Naive thymus-derived CD4-positive, alpha-beta T cell (primary cell): Measurements from ENCODE around the gene UMODL1. TPM values are rescaled to one million over a fixed set of nuclear protein-coding genes. Genes with fewer than 3 reads are reported as not detected.
A peak's percentile ranks its signal among the peaks of the same experiment; 100 is the strongest.

ENCODE experiments used
- ATAC-seq: fragments of 150-1000 bp; cut with Tn5 transposase; 2 replicates; pipeline ENCODE4 v1.10.0; 2021; ENCODE audit warnings: mild to moderate bottlenecking, moderate library complexity
- CTCF ChIA-PET: fragments of 350-600 bp; sonication (Branson Sonifier 250); formaldehyde crosslinking; loops from one replicate; lab custom pipeline; 2021; ENCODE audit warnings: antibody characterized with exemption; lab: Charles Lee
- POLR2A ChIA-PET: fragments of 350-600 bp; sonication (Branson Sonifier 250); formaldehyde crosslinking; loops from one replicate; lab custom pipeline; 2021; ENCODE audit warnings: antibody characterized with exemption, inconsistent platforms; lab: Charles Lee
- DNase-seq, 9 donors: peaks; one replicate each; pipeline versions ENCODE4 v3.0.0 to v3.0.0-alpha.2; 2020 to 2022; ENCODE audit warnings: mixed read lengths in 1 of 9
- H3K27ac ChIP-seq: one replicate; pipeline ENCODE4 v1.7.0; 2013; ENCODE audit warnings: mild to moderate bottlenecking, low read depth, low read length, moderate library complexity
- H3K27me3 ChIP-seq, 2 donors: one replicate each; pipeline ENCODE4 v1.7.0; 2013; ENCODE audit warnings: low read length in 2 of 2, mild to moderate bottlenecking in 2 of 2, moderate library complexity in 2 of 2; ENCODE audit not compliant: control insufficient read depth in 2 of 2, insufficient read depth in 2 of 2
- H3K36me3 ChIP-seq, 3 experiments: 1 replicate in 2 of 3; 2 replicates in 1 of 3; pipeline ENCODE4 v1.7.0; 2013; ENCODE audit warnings: low read length in 3 of 3, mild to moderate bottlenecking in 3 of 3, moderate library complexity in 1 of 3; ENCODE audit not compliant: insufficient read depth in 3 of 3, control insufficient read depth in 2 of 3
- H3K4me1 ChIP-seq, 2 donors: one replicate each; pipeline ENCODE4 v1.7.0; 2013; ENCODE audit warnings: low read length in 2 of 2, mild to moderate bottlenecking in 2 of 2, moderate library complexity in 1 of 2; ENCODE audit not compliant: control insufficient read depth in 2 of 2, insufficient read depth in 2 of 2
- H3K4me3 ChIP-seq: 2 replicates; pipeline ENCODE4 v1.7.0; 2013; ENCODE audit warnings: mild to moderate bottlenecking, low read length
- H3K9me3 ChIP-seq, 3 experiments: 1 replicate in 2 of 3; 2 replicates in 1 of 3; pipeline ENCODE4 v1.7.0; 2013; ENCODE audit warnings: low read length in 3 of 3; ENCODE audit not compliant: control insufficient read depth in 2 of 3
- H3K27ac Mint-ChIP-seq, 9 donors: one replicate each; pipeline ENCODE4 v1.8.0; 2020 to 2022; ENCODE audit warnings: mixed read lengths in 9 of 9, mild to moderate bottlenecking in 8 of 9, moderate library complexity in 5 of 9, inconsistent platforms in 2 of 9
- H3K27me3 Mint-ChIP-seq, 5 donors: one replicate each; pipeline ENCODE4 v1.8.0; 2021 to 2022; ENCODE audit warnings: mixed read lengths in 5 of 5, mild to moderate bottlenecking in 1 of 5
- H3K36me3 Mint-ChIP-seq, 5 donors: one replicate each; pipeline ENCODE4 v1.8.0; 2020 to 2022; ENCODE audit warnings: mixed read lengths in 5 of 5, mild to moderate bottlenecking in 3 of 5, inconsistent platforms in 1 of 5
- H3K4me1 Mint-ChIP-seq, 7 donors: one replicate each; pipeline ENCODE4 v1.8.0; 2020 to 2022; ENCODE audit warnings: mixed read lengths in 7 of 7, mild to moderate bottlenecking in 3 of 7, inconsistent platforms in 1 of 7
- H3K4me3 Mint-ChIP-seq, 10 donors: one replicate each; pipeline ENCODE4 v1.8.0; 2020 to 2022; ENCODE audit warnings: mild to moderate bottlenecking in 10 of 10, mixed read lengths in 10 of 10, moderate library complexity in 6 of 10, inconsistent platforms in 2 of 10
- H3K9me3 Mint-ChIP-seq, 11 donors: one replicate each; pipeline ENCODE4 v1.8.0; 2020 to 2022; ENCODE audit warnings: mixed read lengths in 11 of 11, mild to moderate bottlenecking in 4 of 11, inconsistent platforms in 1 of 11, moderate library complexity in 1 of 11
- intact Hi-C, 2 donors: fragments of 100-400 bp; cut with micrococcal nuclease; formaldehyde crosslinking; loops; one replicate each; pipeline ENCODE4 v1.15.1; 2023
- polyA plus RNA-seq, 2 donors: library from polyadenylated mRNA; unstranded; fragments of 300-500 nt; fragmentation: Illumina TruSeq; gene quantifications; one replicate each; pipeline ENCODE4 v1.2.3, GENCODE V29; 2021
- total RNA-seq, 6 experiments: library from RNA in 5 of 6; stranded (reverse) in 5 of 6; gene quantifications; 1 replicate in 5 of 6; 2 replicates in 1 of 6; pipeline ENCODE4 v1.2.3 and lab custom pipeline; 2021 to 2026

The UMODL1 gene
- total and polyA plus RNA-seq, 7 experiments from 2014 or later, result 0.11 to 1.7 (median 0.66) TPM; not detected in 1

GRCh38 chr21:42081931-42082381 is 10.8 kb downstream of the UMODL1 start:
- no peaks in the 10 kb centered on the region for H3K27me3 Mint-ChIP-seq
- H3K9me3 Mint-ChIP-seq, result no peaks in the 10 kb centered on the region
- no peak overlapping the region for H3K4me3 Mint-ChIP-seq
- no peaks in the 10 kb centered on the region for H3K36me3 Mint-ChIP-seq
- H3K4me1 Mint-ChIP-seq, result peaks cover 0 to 2% (median 0%) of the 10 kb centered on the region in 7 donors
- H3K9me3 ChIP-seq, result no peaks in the 10 kb centered on the region
- H3K27me3 ChIP-seq, result no peaks in the 10 kb centered on the region
- CTCF ChIA-PET, result interaction anchor here (0.7 to 0.8 kb wide), 2 partner anchors 26 to 183 kb away, joined by 3 read pairs; no protein-coding TSS in a partner anchor
- no peak overlapping the region for H3K27ac Mint-ChIP-seq
- intact Hi-C loops, result no loop called here
- no peaks in the 10 kb centered on the region for H3K36me3 ChIP-seq
- no peak for DNase-seq
- POLR2A ChIA-PET, result interaction anchor here (0.8 kb wide), 1 partner anchor 70 kb away, joined by 3 read pairs; no protein-coding TSS in a partner anchor
- H3K4me1 ChIP-seq, result no peaks in the 10 kb centered on the region
- no peak overlapping the region for H3K4me3 ChIP-seq
- no peak overlapping the region for H3K27ac ChIP-seq
- ATAC-seq, result no peak

- Histone ChIP-seq H3K27ac (no peak overlapping the region), H3K36me3 (no peaks in the 10 kb centered on the region), H3K27me3 (no peaks in the 10 kb centered on the region), H3K4me3 (no peak overlapping the region), H3K4me1 (no peaks in the 10 kb centered on the region), H3K9me3 (no peaks in the 10 kb centered on the region)
- POLR2A ChIA-PET, result interaction anchor here (0.8 kb wide), 1 partner anchor 71 kb away, joined by 3 read pairs; no protein-coding TSS in a partner anchor
- Mint-ChIP-seq H3K9me3 (no peaks in the 10 kb centered on the region), H3K4me1 (peaks cover 0 to 9% (median under 1%) of the 10 kb centered on the region in 7 donors), H3K36me3 (no peaks in the 10 kb centered on the region), H3K4me3 (no peak overlapping the region), H3K27me3 (no peaks in the 10 kb centered on the region), H3K27ac (peak overlapping the region in 2 of 9 donors; percentile 23 to 42)
- DNase-seq, result no peak
- ATAC-seq, result no peak
- CTCF ChIA-PET, result interaction anchor here (0.7 to 1.0 kb wide), 3 partner anchors 25 to 228 kb away, joined by 3 read pairs; no protein-coding TSS in a partner anchor
- intact Hi-C loops, result no loop called here
These were observed 11.6 kb downstream of the UMODL1 start for GRCh38 chr21:42082501-42083360.

GRCh38 chr21:42083361-42083690 is 12.2 kb downstream of the UMODL1 start:
- Mint-ChIP-seq H3K27me3 (no peaks in the 10 kb centered on the region), H3K27ac (peak overlapping the region in 2 of 9 donors; percentile 23 to 42)

GRCh38 chr21:42084079-42084478 is 13.0 kb downstream of the UMODL1 start:
- H3K27me3 Mint-ChIP-seq, result peaks cover 0 to 2% (median 0%) of the 10 kb centered on the region in 5 donors
- Histone ChIP-seq H3K36me3 (no peaks in the 10 kb centered on the region), H3K4me1 (peaks cover 6 to 7% of the 10 kb centered on the region in 2 donors), H3K27ac (no peak overlapping the region), H3K4me3 (no peak overlapping the region), H3K9me3 (no peaks in the 10 kb centered on the region), H3K27me3 (no peaks in the 10 kb centered on the region)
- no peak overlapping the region for H3K27ac Mint-ChIP-seq
- peaks cover 4 to 23% (median 14%) of the 10 kb centered on the region in 7 donors for H3K4me1 Mint-ChIP-seq
- no peaks in the 10 kb centered on the region for H3K36me3 Mint-ChIP-seq
- CTCF ChIA-PET, result interaction anchor here (1.0 kb wide), 1 partner anchor 229 kb away, joined by 3 read pairs; no protein-coding TSS in a partner anchor
- no peaks in the 10 kb centered on the region for H3K9me3 Mint-ChIP-seq
- no peak for ATAC-seq
- intact Hi-C loops, result no loop called here
- no peak for DNase-seq
- POLR2A ChIA-PET, result interaction anchor here (0.6 kb wide), 1 partner anchor 663 kb away, joined by 5 read pairs; no protein-coding TSS in a partner anchor
- H3K4me3 Mint-ChIP-seq, result no peak overlapping the region

More at GRCh38 chr21:42083361-42083690, 12.2 kb downstream of the UMODL1 start:
- Histone ChIP-seq H3K4me3 (no peak overlapping the region), H3K27ac (no peak overlapping the region), H3K9me3 (no peaks in the 10 kb centered on the region), H3K4me1 (no peaks in the 10 kb centered on the region), H3K36me3 (no peaks in the 10 kb centered on the region), H3K27me3 (no peaks in the 10 kb centered on the region)
- H3K4me3 Mint-ChIP-seq, result no peak overlapping the region
- H3K4me1 Mint-ChIP-seq, result peaks cover 0 to 15% (median 6%) of the 10 kb centered on the region in 7 donors
- H3K9me3 Mint-ChIP-seq, result no peaks in the 10 kb centered on the region
- ChIA-PET POLR2A (no interaction called here), CTCF (interaction anchor here (1.0 kb wide), 1 partner anchor 228 kb away, joined by 3 read pairs; no protein-coding TSS in a partner anchor)
- DNase-seq, result no peak
- H3K36me3 Mint-ChIP-seq, result no peaks in the 10 kb centered on the region
- intact Hi-C loops, result no loop called here
- no peak for ATAC-seq

GRCh38 chr21:42085246-42086077 is 14.3 kb downstream of the UMODL1 start:
- no peaks in the 10 kb centered on the region for H3K36me3 Mint-ChIP-seq
- intact Hi-C loops, result no loop called here
- Histone ChIP-seq H3K27me3 (no peaks in the 10 kb centered on the region), H3K4me3 (no peak overlapping the region), H3K9me3 (no peaks in the 10 kb centered on the region), H3K27ac (no peak overlapping the region), H3K36me3 (no peaks in the 10 kb centered on the region), H3K4me1 (peaks cover 9 to 11% of the 10 kb centered on the region in 2 donors)
- H3K4me1 Mint-ChIP-seq, result peaks cover 9 to 37% (median 28%) of the 10 kb centered on the region in 7 donors
- no peak for DNase-seq
- CTCF ChIA-PET, result interaction anchor here (1.1 to 1.9 kb wide), 3 partner anchors 10 to 32 kb away, joined by 3 to 5 read pairs (median 3); no protein-coding TSS in a partner anchor
- H3K4me3 Mint-ChIP-seq, result no peak overlapping the region
- H3K9me3 Mint-ChIP-seq, result no peaks in the 10 kb centered on the region
- H3K27ac Mint-ChIP-seq, result no peak overlapping the region
- POLR2A ChIA-PET, result interaction anchor here (1.1 kb wide), 1 partner anchor 23 kb away, joined by 4 read pairs; no protein-coding TSS in a partner anchor
- no peak for ATAC-seq
- H3K27me3 Mint-ChIP-seq, result peaks cover 0 to 5% (median 0%) of the 10 kb centered on the region in 5 donors

- H3K27ac ChIP-seq, result no peak overlapping the region
- no peaks in the 10 kb centered on the region for H3K9me3 ChIP-seq
- no peaks in the 10 kb centered on the region for H3K27me3 ChIP-seq
- Mint-ChIP-seq H3K9me3 (peaks cover 0 to 1% (median 0%) of the 10 kb centered on the region in 11 donors), H3K4me1 (peaks cover 9 to 50% (median 29%) of the 10 kb centered on the region in 7 donors), H3K36me3 (no peaks in the 10 kb centered on the region), H3K27me3 (peaks cover 0 to 12% (median 0%) of the 10 kb centered on the region in 5 donors), H3K4me3 (peak overlapping the region in 1 of 10 donors; percentile 16), H3K27ac (peak overlapping the region in 2 of 9 donors; percentile 14 to 42)
- H3K36me3 ChIP-seq, result no peaks in the 10 kb centered on the region
- ChIA-PET POLR2A (interaction anchor here (1.1 kb wide), 1 partner anchor 21 kb away, joined by 4 read pairs; no protein-coding TSS in a partner anchor), CTCF (interaction anchor here (0.6 to 1.1 kb wide), 2 partner anchors 9 to 170 kb away, joined by 3 read pairs; no protein-coding TSS in a partner anchor)
- H3K4me1 ChIP-seq, result peaks cover 9 to 11% of the 10 kb centered on the region in 2 donors
- H3K4me3 ChIP-seq, result no peak overlapping the region
- intact Hi-C loops, result no loop called here
- DNase-seq (no peak), ATAC-seq (no peak)
These were observed 15.9 kb downstream of the UMODL1 start for GRCh38 chr21:42086969-42087368.
